ENCODE data around the gene GALM. TPM values are rescaled to one million over a fixed set of nuclear protein-coding genes. Genes with fewer than 3 reads are reported as not detected.
"Not testable (repeated sequence)": the region's sequence is repeated elsewhere in the genome, so short reads cannot be mapped to it uniquely, and the experiment has no call there.

Gene GALM
- polyA plus RNA-seq, 12 donors: 8.9 to 18.4 (median 12.4) TPM; not detected in 1

DNA sequence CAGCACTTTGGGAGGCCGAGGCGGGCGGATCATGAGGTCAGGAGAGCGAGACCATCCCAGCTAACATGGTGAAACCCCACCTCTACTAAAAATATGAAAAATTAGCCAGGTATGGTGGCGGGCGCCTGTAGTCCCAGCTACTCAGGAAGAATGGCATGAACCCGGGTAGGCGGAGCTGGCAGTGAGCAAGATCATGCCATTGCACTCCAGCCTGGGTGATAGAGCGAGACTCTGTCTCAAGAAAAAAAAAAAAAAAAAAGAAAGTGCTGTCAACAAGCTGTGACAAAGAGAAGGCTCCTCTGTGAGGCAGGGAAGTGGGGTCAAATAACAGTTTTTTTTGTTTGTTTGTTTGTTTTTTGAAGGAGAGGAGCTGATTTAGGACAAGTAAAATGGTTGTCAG lies 42.6 kb downstream of the GALM start:
- DNase-seq: not testable (repeated sequence)

DNA sequence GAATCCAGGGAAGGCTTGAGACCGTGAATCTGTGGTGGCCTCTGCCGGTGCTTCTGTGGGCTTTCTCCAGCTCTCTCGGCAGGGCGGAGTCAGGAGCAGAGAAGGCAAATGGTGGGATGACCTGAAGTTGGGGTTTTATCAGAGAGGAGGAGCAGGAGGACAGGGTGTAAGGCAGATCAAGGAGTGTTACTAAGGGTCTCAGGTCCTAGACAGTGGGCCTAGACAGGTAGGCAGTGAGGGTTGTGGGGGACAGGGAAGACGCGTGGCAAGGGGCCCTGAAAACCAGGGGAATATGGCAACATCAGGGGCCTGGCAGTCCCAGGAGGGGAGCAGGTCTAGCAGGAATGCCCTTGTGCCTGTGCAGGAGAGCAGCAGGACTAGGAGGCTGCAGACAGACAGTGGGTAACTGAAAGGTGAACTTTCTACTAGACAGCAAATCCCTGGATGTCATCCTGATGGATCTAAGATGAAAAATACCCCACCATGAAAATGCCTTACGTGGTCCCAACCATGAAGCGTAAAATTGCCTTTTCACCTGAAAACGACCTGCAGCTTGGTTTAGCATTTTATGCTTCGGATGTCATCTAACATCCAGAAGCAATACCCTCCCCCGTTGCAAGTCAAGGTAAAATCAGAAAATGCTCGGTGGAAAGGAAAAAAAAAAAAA lies 43.1 kb downstream of the GALM start:
- DNase-seq: no peak

DNA sequence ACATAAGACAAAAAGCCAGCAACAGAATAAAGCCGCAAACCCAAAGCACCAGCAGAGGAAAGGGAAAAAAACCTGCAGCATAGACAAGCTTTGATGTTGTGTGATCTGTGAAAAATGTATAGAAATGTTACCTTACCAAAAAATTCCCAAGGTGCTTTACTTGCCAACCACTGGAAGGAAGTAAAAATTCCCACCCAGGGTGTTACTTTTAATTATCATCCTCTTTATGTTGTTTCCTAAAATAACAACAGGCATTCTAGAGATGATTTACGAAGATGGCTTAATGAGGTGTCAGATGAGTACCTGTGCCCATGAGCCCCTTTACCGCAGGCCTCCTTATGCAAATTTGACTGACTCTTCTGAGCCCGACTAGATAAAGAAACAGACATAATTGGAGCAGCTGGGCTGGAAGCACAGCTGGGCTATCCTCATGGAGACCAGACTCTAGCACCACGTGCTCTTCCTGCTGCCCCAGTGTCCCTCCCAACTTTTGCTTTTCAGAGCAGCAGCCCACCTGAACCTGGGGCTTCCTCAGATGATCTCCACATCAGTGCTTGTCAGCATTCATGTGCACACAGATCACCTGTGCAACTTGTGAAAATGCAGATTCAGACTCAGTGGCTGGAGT lies 43.8 kb downstream of the GALM start:
- no peak for DNase-seq

GRCh38 chr2:38711558-38711957 lies 45.6 kb downstream of the GALM start:
- no peak for DNase-seq

DNA sequence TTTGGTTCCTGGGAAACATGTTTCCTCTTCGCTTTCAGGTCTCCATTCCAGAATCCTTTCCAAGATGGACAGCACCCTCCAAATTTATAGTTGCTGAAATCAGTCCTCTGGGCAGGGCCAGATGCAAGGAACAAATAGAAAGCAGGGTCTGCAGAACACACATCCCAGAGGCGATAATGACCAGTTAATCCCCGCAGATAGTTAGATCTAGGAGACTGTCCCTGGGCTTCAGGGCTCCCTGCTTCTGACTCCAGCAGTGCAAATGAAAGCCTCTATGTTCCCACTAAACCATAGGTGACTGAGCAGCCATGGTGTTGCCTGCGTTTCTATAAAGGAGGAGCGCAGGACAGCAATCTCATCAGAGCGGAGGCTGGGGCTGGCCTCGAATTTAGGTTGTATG lies 46.5 kb downstream of the GALM start:
- no peak for DNase-seq

DNA sequence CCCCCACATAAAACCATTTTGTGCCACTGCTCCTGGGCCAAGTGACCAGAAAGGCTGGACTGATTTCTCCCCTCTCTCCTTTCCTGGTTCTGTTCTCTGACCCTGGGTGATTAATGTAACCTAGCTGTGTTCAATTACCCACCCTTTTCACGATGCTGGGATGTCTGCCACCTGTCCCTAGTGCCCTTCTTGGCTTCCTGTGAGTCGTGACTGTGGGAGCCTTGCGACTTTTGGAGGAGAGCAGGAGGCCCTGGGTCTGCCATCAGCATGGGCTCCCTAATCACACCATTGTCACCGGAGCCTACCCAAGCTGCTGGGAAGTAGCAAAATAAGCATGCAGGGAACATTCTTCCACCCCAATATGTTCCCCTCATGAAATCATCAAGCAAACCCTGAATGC lies 47.0 kb downstream of the GALM start:
- DNase-seq: no peak

- no peak for DNase-seq
These were observed 47.4 kb downstream of the GALM start for GRCh38 chr2:38713338-38713737.

DNA sequence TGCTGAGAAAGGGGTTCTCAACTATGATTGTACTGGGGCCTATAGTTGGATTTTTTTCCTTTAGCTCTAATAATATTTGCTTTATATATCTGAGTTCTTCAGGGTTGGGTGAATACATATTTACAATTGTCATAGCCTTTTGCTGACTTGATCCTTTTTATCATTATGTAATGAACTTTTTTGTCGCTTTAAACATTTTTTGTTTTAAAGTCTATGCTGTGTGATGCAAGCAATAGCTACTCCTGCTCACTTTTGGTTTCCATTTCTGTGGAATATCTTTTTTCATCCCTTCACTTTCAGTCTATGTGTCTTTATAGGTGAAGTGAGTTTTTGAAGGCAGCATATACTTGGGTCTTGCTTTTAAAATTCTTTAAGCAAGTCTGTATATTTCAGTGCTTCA lies 49.0 kb downstream of the GALM start:
- not testable (repeated sequence) for DNase-seq

- no peak for DNase-seq
These were observed 50.3 kb downstream of the GALM start for GRCh38 chr2:38716185-38716584.

GRCh38 chr2:38718601-38719000 lies 52.7 kb downstream of the GALM start:
- DNase-seq: no peak

DNA sequence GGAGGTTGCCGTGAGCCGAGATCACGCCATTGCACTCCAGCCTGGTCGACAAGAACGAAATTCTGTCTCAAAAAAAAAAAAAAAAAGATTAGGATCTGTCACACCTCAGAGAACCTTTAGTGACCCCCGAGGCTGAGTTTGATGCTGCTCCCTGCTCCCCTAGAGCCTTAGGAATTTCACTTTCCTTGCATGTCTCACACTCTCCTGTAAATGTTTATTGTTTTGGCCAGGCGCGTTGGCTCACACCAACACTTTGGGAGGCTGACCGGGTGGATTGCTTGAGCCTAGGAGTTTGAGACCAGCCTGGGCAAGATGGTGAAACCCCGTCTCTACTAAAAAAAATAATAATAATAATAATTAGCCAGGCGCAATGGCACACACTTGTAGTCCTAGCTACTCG lies 53.8 kb downstream of the GALM start:
- DNase-seq: no peak

GRCh38 chr2:38720613-38721241 lies 54.8 kb downstream of the GALM start:
- peak; percentile 77 for DNase-seq

- DNase-seq: no peak
These were observed 56.6 kb downstream of the GALM start for GRCh38 chr2:38722271-38723061.

DNA sequence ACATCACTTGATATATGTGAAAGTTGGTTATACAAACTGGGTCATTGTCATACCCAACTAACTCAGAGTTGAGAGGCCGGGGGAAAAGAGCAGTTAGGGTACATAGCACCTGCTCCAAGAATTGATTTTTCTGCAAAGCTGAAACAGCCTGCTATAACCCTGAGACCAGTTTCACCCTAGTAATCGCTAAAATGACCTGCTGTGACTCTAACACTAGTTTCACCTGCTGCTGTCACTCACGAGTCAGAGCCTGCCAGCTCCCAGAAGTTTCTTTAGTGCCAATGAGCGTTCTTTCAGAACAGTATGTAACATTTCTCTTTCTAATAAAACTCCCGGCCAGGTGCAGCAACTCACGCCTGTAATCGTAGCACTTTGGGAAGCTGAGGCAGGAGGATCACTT lies 57.3 kb downstream of the GALM start:
- DNase-seq: no peak

DNA sequence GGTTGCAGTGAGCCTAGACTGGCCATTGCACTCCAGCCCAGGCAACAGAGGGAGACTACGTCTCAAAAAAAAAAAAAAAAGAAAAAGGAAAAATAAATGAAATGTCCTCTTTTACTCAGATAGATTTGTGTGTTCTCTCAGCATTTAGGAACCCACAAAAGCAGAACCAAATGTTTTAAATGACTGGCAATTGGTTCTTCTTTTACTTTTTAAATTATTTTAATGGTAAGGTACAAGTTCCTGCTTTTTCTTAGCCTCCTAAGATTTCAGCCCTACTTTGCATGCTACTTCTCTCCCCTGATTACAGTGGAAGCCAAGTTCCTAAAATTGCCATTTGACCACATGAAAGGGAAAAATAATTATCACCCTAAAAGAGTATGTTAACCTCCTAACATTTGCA lies 61.7 kb downstream of the GALM start:
- DNase-seq: no peak

- DNase-seq: no peak
These were observed 62.8 kb downstream of the GALM start for GRCh38 chr2:38728694-38729093.

- no peak for DNase-seq
These were observed 65.2 kb downstream of the GALM start for GRCh38 chr2:38731090-38731489.

GRCh38 chr2:38731684-38732221 lies 65.8 kb downstream of the GALM start:
- DNase-seq: no peak

GRCh38 chr2:38733300-38733971 lies 67.5 kb downstream of the GALM start:
- no peak for DNase-seq

- DNase-seq: no peak
These were observed 68.6 kb downstream of the GALM start for GRCh38 chr2:38734299-38735058.

GRCh38 chr2:38735999-38736320 lies 70.0 kb downstream of the GALM start:
- no peak for DNase-seq

Measured in muscle of arm (tissue), 12 donors.